Fibroblast of skin of abdomen (primary cell): ENCODE measurements around the gene SPATA22.
"Not testable (repeated sequence)": the region's sequence is repeated elsewhere in the genome, so short reads cannot be mapped to it uniquely, and the experiment has no call there.

Source experiments
- DNase-seq: peaks from one replicate; pipeline ENCODE4 v3.0.0-alpha.2; 2013

Gene SPATA22

DNA sequence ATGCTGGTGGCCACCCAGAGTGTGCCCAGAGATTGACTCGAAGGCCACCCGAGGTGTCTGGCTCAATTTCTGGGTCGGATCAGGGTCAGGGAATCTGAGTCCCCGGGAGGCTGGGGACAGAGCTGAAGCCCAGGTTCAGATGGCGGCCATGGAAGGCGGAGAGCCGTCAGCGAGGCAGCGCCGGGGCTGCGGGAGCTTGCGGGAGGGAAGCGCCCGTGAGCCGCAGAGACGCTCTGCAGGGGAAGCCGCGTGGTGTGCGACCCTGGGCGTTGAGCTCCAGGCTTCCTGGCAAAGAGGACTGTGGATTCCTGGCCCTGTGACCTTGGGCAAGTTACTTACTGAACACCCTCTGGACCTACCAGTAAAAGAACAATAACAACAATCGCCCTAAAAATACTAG, 518 bp upstream of the SPATA22 start:
- DNase-seq: no peak

DNA sequence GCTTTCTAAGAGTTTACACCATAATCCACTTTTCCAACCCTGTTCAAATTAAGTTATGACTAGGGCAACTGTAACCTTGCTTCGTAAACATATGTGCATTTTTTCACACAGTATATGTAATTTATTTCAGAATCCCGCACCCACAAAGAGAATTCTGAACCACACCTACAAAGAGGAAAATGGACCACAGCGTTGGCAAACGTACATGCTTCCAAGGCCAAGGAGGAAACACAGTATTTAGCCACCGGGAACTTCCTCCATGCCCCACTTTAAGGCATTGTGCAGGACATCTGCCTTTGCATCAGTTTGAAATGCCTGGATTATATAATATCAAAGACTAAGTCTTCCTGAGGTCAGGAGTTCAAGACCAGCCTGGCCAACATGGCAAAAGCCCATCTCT, 2.1 kb downstream of the SPATA22 start:
- DNase-seq: no peak

DNA sequence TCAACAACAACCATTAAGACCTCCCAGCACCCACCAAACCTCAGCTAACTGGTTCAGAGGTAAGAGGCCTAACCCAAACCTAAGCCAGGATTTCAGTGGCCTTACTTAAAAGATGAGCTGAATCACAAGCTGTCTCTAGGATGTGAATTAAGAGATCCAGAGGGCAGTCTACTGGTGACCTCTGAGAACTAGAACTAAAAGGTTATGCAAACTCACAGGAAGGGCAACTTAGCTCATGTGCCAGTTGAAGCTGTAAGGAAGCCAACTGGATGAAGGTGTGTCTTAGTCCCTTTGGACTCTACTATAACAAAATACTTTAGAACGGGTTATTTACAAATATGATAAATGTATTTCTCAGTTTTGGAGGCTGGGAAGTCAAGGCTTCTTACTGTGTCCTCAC, 5.3 kb downstream of the SPATA22 start:
- DNase-seq: not testable (repeated sequence)

DNA sequence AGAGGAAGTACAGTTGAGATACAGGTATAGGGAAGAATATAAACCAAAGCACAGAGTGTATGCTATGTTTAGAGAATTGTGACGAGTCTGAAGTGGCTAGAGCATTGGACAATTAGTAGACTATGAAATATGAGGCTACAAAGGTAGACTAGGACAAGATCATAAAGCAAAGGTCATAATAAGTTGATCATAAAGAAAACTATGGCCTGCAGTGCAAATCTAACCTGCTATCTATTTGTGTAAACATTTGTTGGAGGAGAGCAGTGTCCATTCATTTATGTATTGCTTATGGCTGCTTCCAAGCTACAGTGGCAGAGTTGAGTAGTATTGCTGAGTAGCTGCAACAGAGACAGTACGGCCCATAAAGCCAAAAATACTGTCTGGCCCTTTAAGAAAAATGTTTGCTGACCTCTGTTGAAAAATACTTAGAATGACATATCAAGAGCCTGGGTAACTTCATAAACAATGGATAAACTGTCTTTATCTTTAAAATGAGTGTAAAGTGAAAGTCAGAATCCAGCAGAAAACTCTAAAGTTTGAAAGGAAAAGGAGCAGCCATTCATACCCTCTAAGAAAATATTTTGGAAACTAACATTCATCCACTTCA, 23.5 kb downstream of the SPATA22 start:
- DNase-seq: no peak

DNA sequence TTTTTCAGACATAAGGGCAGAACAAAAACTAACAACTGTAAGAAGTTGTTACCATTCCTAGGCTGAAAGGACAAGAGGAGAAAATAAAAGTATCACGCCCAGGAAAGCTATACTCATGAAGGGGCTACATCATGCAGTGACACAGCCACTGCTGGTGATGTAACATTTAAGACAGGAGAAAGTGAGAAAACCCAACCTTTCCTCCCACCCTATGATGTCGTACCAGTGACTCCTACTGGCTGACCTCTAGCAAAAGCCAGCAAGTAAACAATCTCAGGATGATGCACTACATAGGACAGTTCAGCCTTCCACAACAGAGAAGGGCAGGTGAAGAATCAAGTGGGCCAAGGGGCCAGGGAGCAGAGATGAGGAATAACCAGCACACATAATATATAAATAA, 24.0 kb downstream of the SPATA22 start:
- no peak for DNase-seq

DNA sequence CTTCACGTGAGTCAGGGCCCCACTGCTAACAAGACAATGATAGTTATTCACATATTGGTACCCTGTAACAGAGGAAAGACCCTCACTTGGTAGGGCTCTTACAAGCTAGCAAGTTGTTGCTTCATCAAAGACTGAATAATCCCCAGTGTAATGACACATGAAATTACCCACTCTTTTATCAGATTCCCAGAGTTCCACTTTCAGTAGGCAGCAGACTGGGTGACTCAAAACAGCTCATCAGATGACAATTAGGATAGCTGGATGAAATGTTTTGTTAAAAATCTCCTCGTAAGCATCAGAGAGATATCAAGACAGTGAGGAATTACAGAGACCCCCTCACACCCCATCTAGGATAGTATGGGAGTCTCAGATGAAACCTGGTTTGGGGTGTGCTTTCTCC, 31.2 kb downstream of the SPATA22 start:
- no peak for DNase-seq

DNA sequence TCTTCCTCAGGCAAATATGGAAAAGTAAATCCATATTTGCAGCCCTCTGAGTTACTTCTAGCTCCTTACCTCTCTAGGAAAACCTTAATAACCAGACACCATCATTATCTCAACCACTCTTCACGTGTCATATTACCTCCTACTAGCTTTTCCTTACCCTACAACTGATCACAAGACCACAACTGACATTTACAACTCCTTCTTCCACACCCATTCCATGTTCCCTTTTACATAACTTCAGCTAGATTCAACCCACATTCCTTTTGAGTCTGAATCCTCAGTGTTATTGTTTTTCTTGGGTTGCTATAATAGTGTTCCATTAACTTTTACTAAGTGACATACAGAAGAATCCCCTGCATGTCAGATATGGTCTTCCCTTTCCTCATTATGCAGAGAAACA, 33.3 kb downstream of the SPATA22 start:
- DNase-seq: no peak

DNA sequence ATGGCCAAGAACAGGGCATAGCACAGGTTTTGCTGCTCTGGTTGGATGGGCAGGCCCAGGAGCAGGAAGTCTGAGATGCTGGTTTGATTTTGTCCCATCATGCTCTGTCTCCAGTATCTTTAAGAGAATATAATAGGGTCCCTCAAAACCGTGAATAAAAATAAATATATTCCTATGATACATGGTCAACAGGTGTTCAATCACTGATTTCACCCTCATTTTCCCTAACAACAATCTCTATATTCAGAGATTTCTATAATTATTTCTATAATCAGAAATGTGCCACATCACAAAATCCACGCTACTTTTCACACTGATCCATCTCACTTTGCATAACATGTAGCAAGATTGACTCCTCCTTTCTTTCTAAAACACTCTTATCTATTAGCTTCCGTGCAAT, 37.9 kb downstream of the SPATA22 start, which contains the start of gene OR1E2:
Gene OR1E2, minus strand, starts transcription at position 101 of the 400 bp plus-strand sequence. Its CDS starts 0 bp downstream, at position 101.
- DNase-seq: no peak

DNA sequence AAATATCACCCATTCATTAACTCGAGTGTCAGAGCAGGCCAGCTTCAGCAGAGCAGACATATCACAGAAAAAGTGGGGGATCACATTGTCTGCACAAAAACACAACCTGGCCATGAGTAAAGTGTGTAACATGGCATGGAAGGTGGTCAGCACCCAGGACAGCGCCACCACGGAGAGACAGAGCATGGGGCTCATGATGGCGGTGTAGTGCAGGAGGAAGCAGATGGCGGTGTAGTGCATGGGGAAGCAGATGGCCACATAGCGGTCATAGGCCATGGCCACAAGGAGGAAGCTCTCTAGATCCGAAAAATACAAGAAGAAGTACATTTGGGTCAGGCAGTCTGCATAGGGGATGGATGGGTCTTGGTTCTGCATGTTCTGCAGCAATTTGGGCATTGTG, 38.4 kb downstream of the SPATA22 start:
- DNase-seq: not testable (repeated sequence)

DNA sequence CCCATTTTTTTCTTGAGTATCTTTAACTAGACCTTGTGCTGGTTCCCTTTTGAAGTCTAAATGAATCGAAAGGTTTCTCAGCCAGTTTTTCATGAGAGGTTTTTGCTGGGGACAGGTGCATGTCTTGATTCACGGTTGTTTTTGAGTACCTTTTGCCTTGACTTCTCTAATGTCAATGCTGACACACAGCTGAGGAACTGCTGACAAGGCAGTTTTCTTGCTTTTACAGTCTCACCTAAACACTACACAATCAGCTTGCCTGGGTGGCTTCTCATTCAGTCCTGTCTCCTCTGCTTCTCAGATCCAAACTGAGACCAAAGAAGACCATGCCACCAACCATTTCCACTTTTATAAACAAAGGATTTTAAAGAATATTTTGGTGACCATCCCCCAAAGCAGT, 53.4 kb downstream of the SPATA22 start:
- no peak for DNase-seq

DNA sequence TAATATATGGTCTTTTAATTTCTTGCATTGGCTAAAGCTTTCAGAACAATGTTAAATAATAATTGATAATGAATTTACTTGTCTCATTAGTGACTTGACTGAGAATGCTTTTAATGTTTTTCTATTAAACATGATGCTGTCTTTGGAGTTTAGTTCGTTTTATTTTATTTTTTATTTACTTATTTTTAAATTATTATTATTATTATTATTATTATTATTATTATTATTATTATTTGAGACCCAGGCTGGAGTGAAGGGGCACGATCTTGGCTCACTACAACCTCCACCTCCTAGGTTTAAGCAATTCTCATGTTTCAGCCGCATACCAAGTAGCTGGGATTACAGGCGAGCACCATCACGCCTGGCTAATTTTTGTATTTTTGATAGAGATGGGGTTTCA, 56.0 kb downstream of the SPATA22 start:
- no peak for DNase-seq

DNA sequence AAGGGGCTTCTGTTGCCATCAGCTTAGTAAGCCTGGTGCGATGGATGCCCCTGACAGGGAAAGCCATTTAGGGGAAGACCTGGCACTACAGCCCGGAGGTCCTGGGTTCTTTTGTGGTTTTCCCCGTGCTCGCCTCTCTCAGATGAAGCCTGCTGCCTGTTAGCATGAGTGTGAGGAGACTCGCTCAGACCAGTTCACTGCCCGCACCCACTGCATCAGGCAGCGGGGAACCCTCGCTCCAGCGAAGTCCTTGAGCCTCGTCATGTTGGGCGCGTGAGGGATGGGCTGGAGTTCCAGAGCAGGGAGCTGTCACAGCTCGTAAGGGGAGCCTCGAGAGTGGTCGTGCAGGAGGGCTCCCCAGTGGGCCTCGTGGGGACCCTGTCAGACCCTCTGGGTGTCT, 59.4 kb downstream of the SPATA22 start:
- DNase-seq: not testable (repeated sequence)

DNA sequence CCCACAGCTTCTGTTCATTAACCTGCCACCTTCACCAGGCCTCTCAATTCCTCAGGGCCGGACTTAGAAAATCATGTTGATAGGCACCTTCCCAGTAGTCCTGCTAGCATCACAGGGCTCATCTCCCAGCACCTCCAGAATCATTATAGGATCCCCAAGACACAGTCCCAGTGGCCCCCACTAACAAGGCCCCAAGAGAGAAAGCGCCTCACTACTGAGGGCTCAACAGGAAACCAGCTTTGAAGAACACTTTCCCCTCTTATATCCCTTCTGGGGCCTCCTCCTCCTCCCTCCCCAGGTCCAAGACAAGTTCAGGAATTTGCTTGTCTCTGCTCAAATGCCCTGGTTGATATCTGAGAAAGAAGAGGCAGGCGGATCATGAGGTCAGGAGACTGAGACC, 60.5 kb downstream of the SPATA22 start, which contains the start of gene OR3A3:
Gene OR3A3, plus strand, starts transcription at position 301 of the 400 bp plus-strand sequence.
- no peak for DNase-seq

DNA sequence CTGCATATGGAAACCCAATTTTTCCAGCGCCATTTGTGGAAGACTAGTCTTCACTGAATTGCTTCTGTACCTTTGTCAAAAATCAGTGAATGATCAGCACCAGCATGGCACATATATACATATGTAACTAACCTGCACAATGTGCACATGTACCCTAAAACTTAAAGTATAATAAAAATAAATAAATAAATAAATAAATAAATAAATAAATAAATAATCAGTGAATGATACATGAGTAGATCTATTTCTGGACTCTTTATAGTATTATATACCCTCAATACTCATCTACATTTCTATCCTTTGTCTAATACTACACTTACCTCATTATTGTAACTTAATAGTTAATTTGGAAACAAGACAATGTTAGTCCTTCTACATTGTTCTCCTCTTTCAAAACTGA, 67.8 kb downstream of the SPATA22 start:
- not testable (repeated sequence) for DNase-seq

DNA sequence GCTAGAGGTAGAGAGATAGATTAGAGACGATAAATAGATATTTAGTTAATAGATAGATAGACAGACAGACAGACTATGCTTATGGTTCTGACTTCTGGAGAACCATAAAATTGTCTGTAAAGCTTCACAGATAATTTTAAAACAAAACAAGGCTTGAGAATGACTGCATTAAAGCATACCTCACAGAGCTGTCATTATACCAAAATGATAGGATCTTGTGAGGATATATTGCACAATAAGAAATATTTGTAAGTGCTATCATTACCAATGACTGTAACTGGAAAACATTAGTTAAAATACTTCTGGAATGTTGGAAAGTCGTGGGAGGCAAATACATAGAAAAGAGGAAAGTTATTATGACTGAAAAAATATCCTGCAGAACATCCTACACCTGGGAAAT, 69.8 kb downstream of the SPATA22 start:
- DNase-seq: no peak

DNA sequence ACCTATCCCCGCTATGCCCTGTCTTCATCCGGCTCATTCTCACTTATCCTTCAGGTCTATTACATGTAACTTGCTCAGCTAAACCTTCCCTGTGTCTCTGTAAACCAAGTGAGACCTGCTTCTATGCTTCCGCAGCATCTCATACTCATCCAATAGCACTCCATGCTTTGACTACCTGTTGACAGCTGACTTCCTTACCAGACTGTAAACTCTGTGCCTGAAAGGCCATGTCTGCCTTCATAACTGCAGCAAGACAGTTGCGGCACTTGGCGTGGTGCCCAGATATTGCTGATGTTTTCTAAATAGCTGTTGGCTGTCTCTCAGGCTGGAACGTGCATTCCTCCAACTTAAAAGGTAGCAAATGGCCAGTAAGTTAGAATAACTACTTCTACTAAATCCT, 71.6 kb downstream of the SPATA22 start:
- no peak for DNase-seq

DNA sequence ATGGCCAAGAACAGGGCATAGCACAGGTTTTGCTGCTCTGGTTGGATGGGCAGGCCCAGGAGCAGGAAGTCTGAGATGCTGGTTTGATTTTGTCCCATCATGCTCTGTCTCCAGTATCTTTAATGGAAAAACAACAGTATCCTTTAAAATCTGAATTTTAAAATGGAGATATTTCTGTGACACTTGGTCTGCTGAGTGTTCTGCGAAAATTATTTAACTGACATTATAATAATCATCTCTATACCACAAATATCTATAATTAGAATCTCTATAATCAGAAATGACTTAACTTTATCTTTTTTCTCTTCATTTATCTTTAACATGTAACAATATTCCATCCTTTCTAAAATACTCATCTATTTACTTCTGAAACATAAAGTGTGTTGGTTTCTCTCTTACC, 73.3 kb downstream of the SPATA22 start, which contains the start of gene OR1E1:
Gene OR1E1, minus strand, starts transcription at position 101 of the 400 bp plus-strand sequence. Its CDS starts 0 bp downstream, at position 101.
- no peak for DNase-seq

DNA sequence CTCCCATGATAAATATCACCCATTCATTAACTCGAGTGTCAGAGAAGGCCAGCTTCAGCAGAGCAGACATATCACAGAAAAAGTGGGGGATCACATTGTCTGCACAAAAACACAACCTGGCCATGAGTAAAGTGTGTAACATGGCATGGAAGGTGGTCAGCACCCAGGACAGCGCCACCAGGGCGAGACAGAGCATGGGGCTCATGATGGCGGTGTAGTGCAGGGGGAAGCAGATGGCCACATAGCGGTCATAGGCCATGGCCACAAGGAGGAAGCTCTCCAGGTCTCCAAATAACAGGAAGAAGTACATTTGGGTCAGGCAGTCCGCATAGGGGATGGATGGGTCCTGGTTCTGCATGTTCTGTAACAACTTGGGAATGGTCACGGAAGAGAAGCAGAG, 73.8 kb downstream of the SPATA22 start:
- not testable (repeated sequence) for DNase-seq
